ENCODE data around the gene EIF4B. TPM values are rescaled to one million over a fixed set of nuclear protein-coding genes. Genes with fewer than 3 reads are reported as not detected.

EIF4B gene
- total and polyA plus RNA-seq, 9 of the 15 experiments (the other 6 are each of a cell fraction or from before 2014, with no cell fraction given), result 138 to 669 (median 552) TPM

- TF ChIP-seq HBP1 (CRISPR knock-in tag; IDR thresholded peaks at IDR 0.05) (peak; percentile 80), RBM39 (optimal IDR thresholded peaks at IDR 0.05; ENCODE audit: low read depth, low read length) (no peak), CTBP1 (IDR thresholded peaks at IDR 0.05; ENCODE audit: borderline replicate concordance) (peak; percentile 17; the same call in 1 of the 2 replicates), NRF1 (conservative IDR thresholded peaks at IDR 0.05 in 1 of 2, IDR thresholded peaks at IDR 0.05 in 1 of 2) (peak; percentile 71 to 75), ZBTB40 (IDR thresholded peaks at IDR 0.05) (peak; percentile 73), ZBTB40 (CRISPR knock-in tag; IDR thresholded peaks at IDR 0.05) (no peak), ZBTB2 (IDR thresholded peaks at IDR 0.05) (peak; percentile 83), SMAD4 (CRISPR knock-in tag; conservative IDR thresholded peaks at IDR 0.05) (peak; percentile 52; the same call in 1 of the 2 replicates), POLR2A (conservative IDR thresholded peaks at IDR 0.05) (peak; percentile 86), DPF2 (IDR thresholded peaks at IDR 0.05) (peak; percentile 70; the same call in 1 of the 2 replicates), TCF7 (IDR thresholded peaks at IDR 0.05; ENCODE audit: borderline replicate concordance) (0 out of 2 replicates have a peak, but pooled peaks have one; percentile 24), POLR2G (IDR thresholded peaks at IDR 0.05; ENCODE audit: low read depth, low read length) (peak; percentile 87), MECOM (CRISPR knock-in tag; IDR thresholded peaks at IDR 0.05) (no peak), MYNN (IDR thresholded peaks at IDR 0.05) (peak; percentile 38; the same call in 1 of the 2 replicates), MYNN (CRISPR knock-in tag; IDR thresholded peaks at IDR 0.05) (no peak), ELF1 (tag; IDR thresholded peaks at IDR 0.05) (peak; percentile 82), ZNF316 (IDR thresholded peaks at IDR 0.05) (0 out of 2 replicates have a peak, but pooled peaks have one; percentile 10), OTX1 (CRISPR knock-in tag; IDR thresholded peaks at IDR 0.05) (peak; percentile 96), DACH1 (IDR thresholded peaks at IDR 0.05; ENCODE audit: partially characterized antibody) (no peak), ARID2 (IDR thresholded peaks at IDR 0.05) (0 out of 2 replicates have a peak, but pooled peaks have one; percentile 5)
Measured at GRCh38 chr12:53046655-53047220, 40.5 kb downstream of the EIF4B start (continued).
